ENCODE results near the gene FMN1.

- no peak for TF ChIP-seq POLR2A (IDR thresholded peaks at IDR 0.05)
- no peak for TF ChIP-seq CTCF (IDR thresholded peaks at IDR 0.05)
Measured at GRCh38 chr15:33132722-33133345, 61.7 kb downstream of the FMN1 start.
